DMS 273 treated with DMSO at 0.1 percent for 48 hours (cell line): ENCODE measurements around the gene DNAI1.
"Not testable (repeated sequence)": the region's sequence is repeated elsewhere in the genome, so short reads cannot be mapped to it uniquely, and the experiment has no call there.

ENCODE experiments used
- DNase-seq: peaks from one replicate; lab custom pipeline; 2025; lab: John Stamatoyannopoulos, UW

Gene DNAI1

GRCh38 chr9:34458013-34458958 lies at the start of gene DNAI1, which contains the start of gene FAM219A:
Gene DNAI1, plus strand, starts transcription at chr9:34458805. Its CDS starts 201 bp downstream, at chr9:34459006.
Gene FAM219A, minus strand, starts transcription at chr9:34458570. Its CDS starts 307 bp downstream, at chr9:34458263.
- peak; percentile 90 for DNase-seq

GRCh38 chr9:34409154-34409553 lies 49.5 kb upstream of the DNAI1 start:
- DNase-seq: no peak

- no peak for DNase-seq
Measured at GRCh38 chr9:34412336-34412735, 46.3 kb upstream of the DNAI1 start.

- no peak for DNase-seq
Measured at GRCh38 chr9:34413231-34413852, 45.3 kb upstream of the DNAI1 start.

- DNase-seq: no peak
Measured at GRCh38 chr9:34417734-34418133, 40.9 kb upstream of the DNAI1 start.

- no peak for DNase-seq
Measured at GRCh38 chr9:34419716-34420504, 38.7 kb upstream of the DNAI1 start.

- no peak for DNase-seq
Measured at GRCh38 chr9:34426347-34427074, 32.1 kb upstream of the DNAI1 start.

GRCh38 chr9:34428325-34428958 lies 30.2 kb upstream of the DNAI1 start:
- DNase-seq: peak; percentile 42

GRCh38 chr9:34430843-34431437 lies 27.7 kb upstream of the DNAI1 start:
- peak; percentile 58 for DNase-seq

- DNase-seq: peak; percentile 5
Measured at GRCh38 chr9:34431667-34432066, 26.9 kb upstream of the DNAI1 start.

- peak; percentile 53 for DNase-seq
Measured at GRCh38 chr9:34437006-34437925, 21.3 kb upstream of the DNAI1 start.

GRCh38 chr9:34437926-34438307 lies 20.7 kb upstream of the DNAI1 start:
- not testable (repeated sequence) for DNase-seq

- DNase-seq: not testable (repeated sequence)
Measured at GRCh38 chr9:34438465-34438864, 20.1 kb upstream of the DNAI1 start.

GRCh38 chr9:34440017-34440416 lies 18.6 kb upstream of the DNAI1 start:
- peak; percentile 42 for DNase-seq

- DNase-seq: no peak
Measured at GRCh38 chr9:34442770-34443169, 15.8 kb upstream of the DNAI1 start.

GRCh38 chr9:34443533-34443932 lies 15.1 kb upstream of the DNAI1 start:
- DNase-seq: no peak

GRCh38 chr9:34443976-34444375 lies 14.6 kb upstream of the DNAI1 start:
- peak; percentile 59 for DNase-seq

GRCh38 chr9:34446468-34446891 lies 12.1 kb upstream of the DNAI1 start:
- DNase-seq: no peak

- DNase-seq: no peak
Measured at GRCh38 chr9:34446951-34447350, 11.7 kb upstream of the DNAI1 start.

- no peak for DNase-seq
Measured at GRCh38 chr9:34450644-34451043, 8.0 kb upstream of the DNAI1 start.
